Measurements from ENCODE around the gene PXK. TPM values are rescaled to one million over a fixed set of nuclear protein-coding genes. Genes with fewer than 3 reads are reported as not detected.

PXK gene
- total RNA-seq, 1 donor from 2014 or later, result 47.9 TPM

- DNase-seq (ENCODE audit: low spot score), result no peak
These were observed 15.3 kb downstream of the PXK start for GRCh38 chr3:58347984-58348383.

- DNase-seq (ENCODE audit: low spot score), result no peak
These were observed 17.3 kb downstream of the PXK start for GRCh38 chr3:58349792-58350626.

GRCh38 chr3:58350627-58351013 is 17.9 kb downstream of the PXK start:
- no peak for DNase-seq (ENCODE audit: low spot score)

DNA sequence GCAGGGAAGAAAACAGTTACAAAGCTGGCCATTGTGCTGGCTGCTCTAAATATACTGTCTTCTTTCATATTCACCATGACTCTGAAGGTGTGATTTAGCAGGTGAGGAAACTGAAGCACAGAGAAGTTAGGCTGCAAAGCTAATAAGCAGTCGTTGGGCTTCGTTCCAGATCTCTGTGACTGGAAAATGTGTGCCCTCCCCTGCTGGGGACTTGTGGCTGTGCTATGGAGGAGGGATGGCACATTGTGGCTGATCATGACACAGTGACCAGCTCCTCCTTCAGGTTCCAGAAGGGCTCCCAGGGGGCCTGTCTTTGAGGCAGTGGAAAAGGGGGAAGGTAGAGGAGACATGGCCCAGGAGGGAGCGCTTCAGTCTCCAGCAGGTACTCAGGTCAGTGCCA is 19.2 kb downstream of the PXK start:
- no peak for DNase-seq (ENCODE audit: low spot score)

GRCh38 chr3:58352626-58353025 is 19.9 kb downstream of the PXK start:
- no peak for DNase-seq (ENCODE audit: low spot score)

DNA sequence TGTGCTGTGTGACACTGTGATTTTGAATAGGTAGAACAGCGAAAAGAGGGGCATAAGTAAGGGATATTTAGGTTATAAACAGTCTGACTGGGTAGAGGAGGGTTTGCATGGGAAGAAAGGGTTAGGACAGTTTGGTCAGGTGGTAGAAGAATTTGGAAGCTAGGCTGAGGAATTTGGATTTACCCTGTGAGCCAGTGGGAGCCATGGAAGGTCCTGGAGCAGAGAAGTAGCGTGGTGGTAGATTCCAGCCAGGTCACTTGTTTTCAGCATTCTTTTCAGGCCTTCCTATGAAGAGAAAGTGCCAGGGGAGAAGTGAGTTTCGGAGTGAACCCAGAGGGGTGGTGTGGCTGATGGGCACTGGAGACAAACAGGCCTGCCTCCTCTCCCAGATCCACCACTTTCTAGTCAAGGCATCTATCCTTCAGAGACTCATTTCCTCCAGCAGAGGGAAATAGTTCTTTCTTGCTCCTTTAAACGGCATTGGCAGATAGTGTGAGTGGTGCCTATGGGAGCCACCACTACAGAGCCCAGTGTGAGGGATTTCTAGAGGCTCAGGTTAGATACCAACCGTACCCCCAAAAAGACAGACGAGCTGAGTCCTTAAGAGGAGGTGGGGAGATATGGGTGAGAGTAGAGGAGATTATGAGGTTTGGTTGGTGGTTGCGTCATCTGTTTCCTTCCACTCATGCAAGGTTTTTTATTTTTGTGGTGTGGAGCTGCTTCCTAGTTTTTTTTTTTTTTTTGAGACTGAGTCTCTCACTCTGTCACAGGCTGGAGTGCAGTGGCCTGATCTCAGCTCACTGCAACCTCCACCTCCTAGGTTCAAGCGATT is 21.2 kb downstream of the PXK start:
- no peak for DNase-seq (ENCODE audit: low spot score)

DNA sequence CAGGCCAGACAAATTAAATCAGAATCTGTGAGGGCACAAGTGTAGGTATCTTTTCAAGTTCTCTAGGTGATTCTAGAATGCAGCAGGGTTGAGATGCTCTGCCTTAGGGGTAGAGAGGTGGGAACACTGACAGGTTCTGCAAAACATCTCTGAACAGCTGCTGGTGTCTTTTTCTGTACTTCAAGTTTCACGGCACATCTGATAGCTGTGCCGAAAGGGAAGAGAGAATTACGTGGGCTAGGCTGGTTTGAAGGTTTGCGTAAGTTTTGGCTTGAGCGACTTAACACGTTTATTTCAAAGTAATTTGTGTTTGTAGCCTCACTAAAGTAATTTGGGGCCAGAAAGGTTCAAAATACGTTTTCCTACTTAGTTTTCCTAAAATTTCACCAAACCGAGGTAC is 22.5 kb downstream of the PXK start:
- no peak for DNase-seq (ENCODE audit: low spot score)

- no peak for DNase-seq (ENCODE audit: low spot score)
These were observed 23.4 kb downstream of the PXK start for GRCh38 chr3:58356054-58356453.

DNA sequence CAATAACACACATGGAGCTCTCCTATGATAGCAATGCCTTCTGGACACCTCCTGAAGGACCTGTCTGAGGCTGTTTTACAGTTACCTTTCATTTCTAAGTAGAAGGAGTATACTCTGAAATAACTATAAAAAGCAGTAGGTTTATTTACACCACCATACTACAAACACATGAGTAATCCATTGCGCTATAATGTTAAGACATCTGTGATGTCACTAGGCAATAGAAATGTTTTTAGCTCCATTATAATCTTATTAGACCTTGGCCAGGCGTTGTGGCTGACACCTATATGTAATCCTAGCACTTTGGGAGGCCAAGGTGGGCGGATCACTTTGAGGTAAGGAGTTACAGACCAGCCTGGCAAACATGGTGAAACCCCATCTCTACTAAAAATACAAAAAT is 24.7 kb downstream of the PXK start:
- DNase-seq (ENCODE audit: low spot score), result no peak

DNA sequence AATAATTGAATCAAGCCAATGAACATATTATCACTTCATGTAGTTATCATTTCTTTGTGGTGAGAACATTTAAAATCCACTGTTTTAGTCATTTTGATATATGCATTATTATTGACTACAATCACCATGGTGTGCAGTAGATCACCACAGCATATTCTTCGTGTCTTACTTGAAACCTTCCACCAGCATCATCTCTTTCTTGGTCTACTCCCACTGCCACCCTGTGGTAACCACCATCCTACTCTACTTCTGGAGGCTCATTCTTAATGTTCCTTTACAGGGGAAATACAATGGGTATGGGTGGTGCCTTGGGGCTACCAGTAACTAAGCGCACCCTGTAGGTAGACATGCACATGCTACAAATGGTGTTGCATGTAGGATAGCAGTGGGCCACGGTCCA is 25.4 kb downstream of the PXK start:
- no peak for DNase-seq (ENCODE audit: low spot score)

- no peak for DNase-seq (ENCODE audit: low spot score)
These were observed 26.1 kb downstream of the PXK start for GRCh38 chr3:58358808-58359207.

GRCh38 chr3:58359621-58360020 is 26.9 kb downstream of the PXK start:
- DNase-seq (ENCODE audit: low spot score), result no peak

GRCh38 chr3:58361866-58362265 is 29.2 kb downstream of the PXK start:
- no peak for DNase-seq (ENCODE audit: low spot score)

DNA sequence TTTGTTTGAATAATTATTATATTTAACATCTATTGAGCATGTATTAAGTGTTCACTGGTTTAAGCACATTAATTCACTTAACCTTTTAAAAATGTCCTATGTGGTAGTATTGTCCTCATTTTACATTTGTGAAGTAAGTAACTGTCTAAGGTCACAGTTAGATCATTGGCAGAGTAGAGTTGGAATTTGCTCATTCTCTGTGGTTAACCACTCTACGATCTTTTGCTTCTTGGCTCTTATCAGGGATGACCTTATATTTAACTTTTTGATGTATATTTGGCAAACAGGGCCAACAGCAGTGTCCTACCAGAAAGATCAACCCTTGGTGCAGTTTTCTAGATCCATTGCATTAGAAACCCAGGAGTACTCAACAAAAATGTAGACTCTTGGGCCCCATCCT is 34.0 kb downstream of the PXK start:
- DNase-seq (ENCODE audit: low spot score), result no peak

GRCh38 chr3:58369038-58369437 is 36.3 kb downstream of the PXK start:
- no peak for DNase-seq (ENCODE audit: low spot score)

- no peak for DNase-seq (ENCODE audit: low spot score)
These were observed 37.2 kb downstream of the PXK start for GRCh38 chr3:58369876-58370275.

DNA sequence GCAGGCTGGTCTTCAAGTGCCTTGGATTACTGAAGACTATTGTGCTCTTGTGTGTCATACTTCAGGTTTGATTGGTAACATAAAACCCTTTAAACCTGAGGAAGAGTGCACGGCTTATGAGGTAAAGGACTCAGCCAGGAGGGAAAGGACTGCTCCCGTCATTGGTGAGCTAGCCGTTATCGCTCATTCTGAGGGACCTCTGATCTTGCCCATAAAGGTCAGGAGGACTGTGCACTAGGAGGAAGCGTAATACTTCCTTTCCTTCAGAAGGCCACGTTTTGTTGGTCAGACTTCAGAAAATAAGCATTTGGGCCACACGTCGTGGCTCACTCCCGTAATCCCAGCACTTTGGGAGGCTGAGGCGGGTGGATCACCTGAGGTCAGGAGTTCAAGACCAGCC is 37.7 kb downstream of the PXK start:
- no peak for DNase-seq (ENCODE audit: low spot score)

DNA sequence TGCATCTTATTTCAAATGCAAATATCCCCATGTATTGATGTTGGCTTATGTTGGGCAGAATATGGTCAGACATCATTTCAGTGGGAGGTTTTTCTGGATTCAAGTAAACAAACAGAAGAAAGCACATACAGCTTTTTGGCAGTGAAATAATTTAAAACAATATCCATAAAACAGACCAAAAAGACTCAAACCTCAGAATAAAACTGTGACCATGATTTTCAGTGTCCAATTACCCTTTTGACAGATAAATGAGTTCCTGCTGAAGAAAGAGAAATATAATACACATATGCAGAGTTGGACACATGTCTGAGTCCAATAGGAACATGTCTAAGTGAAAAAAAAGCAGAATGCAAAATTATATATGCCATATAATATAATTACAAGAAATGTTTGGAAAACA is 39.1 kb downstream of the PXK start:
- no peak for DNase-seq (ENCODE audit: low spot score)

GRCh38 chr3:58375254-58375653 is 42.6 kb downstream of the PXK start:
- no peak for DNase-seq (ENCODE audit: low spot score)

GRCh38 chr3:58377168-58377567 is 44.5 kb downstream of the PXK start:
- DNase-seq (ENCODE audit: low spot score), result no peak

DNA sequence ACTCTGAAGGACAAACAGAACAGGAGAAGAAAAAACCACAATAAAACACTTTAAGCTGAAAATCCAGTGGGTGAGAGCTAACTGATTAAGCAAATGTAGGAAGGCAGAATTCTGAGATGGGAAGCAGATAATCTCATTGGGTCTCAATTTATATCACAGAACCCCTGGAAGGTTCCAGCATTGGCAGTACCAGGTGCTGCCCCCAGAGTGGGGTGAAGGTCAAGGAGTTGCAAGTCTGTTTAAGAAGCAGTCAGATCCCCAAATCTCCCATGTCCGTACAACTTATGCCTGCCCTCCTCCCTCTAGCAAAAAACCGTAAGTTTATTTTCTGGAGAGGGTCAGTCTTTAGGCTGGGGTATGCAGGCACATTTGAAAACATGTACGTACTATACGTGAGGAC is 45.1 kb downstream of the PXK start:
- no peak for DNase-seq (ENCODE audit: low spot score)

DNA sequence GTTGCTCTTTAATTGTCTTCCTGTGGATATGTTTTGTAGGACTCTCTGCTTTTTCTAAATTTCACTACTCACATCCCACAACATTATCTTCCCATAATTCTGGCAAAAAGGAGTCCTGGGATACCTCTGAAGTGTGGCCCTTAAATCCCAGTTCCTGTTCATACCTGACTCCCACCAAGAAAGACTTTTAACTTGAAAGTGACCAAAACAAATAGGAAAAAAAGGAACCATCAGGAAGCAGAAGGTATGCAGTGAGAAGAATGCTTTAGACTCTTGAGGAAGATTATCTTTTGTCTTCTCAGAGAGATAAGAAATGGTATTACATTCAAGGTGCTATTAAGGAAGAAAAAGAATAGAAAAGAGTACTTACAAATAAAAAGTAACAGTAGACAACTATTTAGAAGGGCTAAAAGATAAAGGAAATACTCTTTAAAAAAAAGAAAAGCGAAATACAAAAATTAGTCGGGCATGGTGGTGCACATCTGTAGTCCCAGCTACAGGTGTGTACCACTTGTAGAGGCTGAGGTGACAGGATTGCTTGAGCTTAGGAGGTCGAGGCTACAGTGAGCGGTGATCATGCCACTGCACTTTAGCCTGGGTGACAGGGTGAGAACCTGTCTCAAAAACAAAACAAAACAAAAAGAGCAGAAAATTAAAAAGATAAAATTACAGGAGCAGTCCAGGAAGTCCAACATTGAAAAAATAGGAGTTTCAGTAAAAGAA is 46.8 kb downstream of the PXK start:
- no peak for DNase-seq (ENCODE audit: low spot score)
